IMR-90 (cell line): ENCODE results near the gene ARHGEF3. TPM values are rescaled to one million over a fixed set of nuclear protein-coding genes. Genes with fewer than 3 reads are reported as not detected.

Experiments
- ATAC-seq: fragments of 200-7000 bp; cut with Tn5 transposase; 2 replicates; pipeline ENCODE4 v1.9.1; 2020; ENCODE audit warnings: low read depth, mild to moderate bottlenecking, moderate library complexity
- BruUV-seq: library from RNA; stranded (reverse); fragments of 400-500 nt; replicated peaks from 2 replicates; lab custom pipeline; 2021; lab: Mats Ljungman, UMichigan
- CTCF ChIA-PET: fragments of 300-600 bp; formaldehyde crosslinking; extraction: SDS; loops from one replicate; lab custom pipeline; 2021; ENCODE audit warnings: antibody characterized with exemption; lab: Yijun Ruan, JAX
- POLR2A ChIA-PET: fragments of 300-600 bp; sonication (Branson Sonifier 250); formaldehyde crosslinking; loops from one replicate; lab custom pipeline; 2022; ENCODE audit warnings: antibody characterized with exemption; ENCODE audit not compliant: unreplicated experiment; lab: Charles Lee
- DNase-seq: peaks from one replicate; pipeline ENCODE4 v3.0.0; 2013
- H2AFZ ChIP-seq: replicated peaks from 2 replicates; pipeline ENCODE3; 2013; ENCODE audit warnings: low read length, mild to moderate bottlenecking; ENCODE audit not compliant: poor library complexity
- H2AK5ac ChIP-seq: 2 replicates; pipeline ENCODE4 v1.6.1; 2013; ENCODE audit warnings: low read depth, low read length, inconsistent platforms
- H2AK9ac ChIP-seq: replicated peaks from 2 replicates; pipeline ENCODE3; 2013; ENCODE audit warnings: mild to moderate bottlenecking, low read depth, low read length, moderate library complexity; ENCODE audit not compliant: poor library complexity
- H2BK120ac ChIP-seq: 2 replicates; pipeline ENCODE4 v1.6.1; 2013; ENCODE audit warnings: low read depth, low read length, inconsistent platforms
- H2BK15ac ChIP-seq: 3 replicates; pipeline ENCODE4 v1.6.1; 2013; ENCODE audit warnings: low read depth, low read length, inconsistent platforms
- H2BK20ac ChIP-seq: 2 replicates; pipeline ENCODE4 v1.6.1; 2013; ENCODE audit warnings: low read depth, mild to moderate bottlenecking, inconsistent platforms, low read length, moderate library complexity
- H2BK5ac ChIP-seq: 2 replicates; pipeline ENCODE4 v1.6.1; 2013; ENCODE audit warnings: mild to moderate bottlenecking, low read depth, low read length, inconsistent platforms; ENCODE audit not compliant: poor library complexity, severe bottlenecking
- H3K14ac ChIP-seq: replicated peaks from 2 replicates; pipeline ENCODE4 v1.6.1; 2013; ENCODE audit warnings: low read depth, low read length, inconsistent platforms
- H3K18ac ChIP-seq: 2 replicates; pipeline ENCODE4 v1.6.1; 2013; ENCODE audit warnings: low read depth, low read length, control low read depth
- H3K23ac ChIP-seq: 2 replicates; pipeline ENCODE4 v1.6.1; 2013; ENCODE audit warnings: low read depth, low read length, inconsistent platforms
- H3K27ac ChIP-seq: 2 replicates; pipeline ENCODE4 v1.5.1; 2013; ENCODE audit warnings: mild to moderate bottlenecking, control low read depth, low read length; ENCODE audit not compliant: insufficient read depth
- H3K27me3 ChIP-seq: 2 replicates; pipeline ENCODE4 v1.6.1; 2013; ENCODE audit warnings: low read length; ENCODE audit not compliant: control insufficient read depth, insufficient read depth
- H3K36me3 ChIP-seq: 2 replicates; pipeline ENCODE4 v1.6.1; 2013; ENCODE audit warnings: low read length, mixed read lengths; ENCODE audit not compliant: control insufficient read depth, insufficient read depth
- H3K4ac ChIP-seq: 2 replicates; pipeline ENCODE4 v1.6.1; 2013; ENCODE audit warnings: low read depth, low read length, inconsistent platforms
- H3K4me1 ChIP-seq: 2 replicates; pipeline ENCODE4 v1.6.1; 2013; ENCODE audit warnings: low read length, mixed read lengths; ENCODE audit not compliant: control insufficient read depth, insufficient read depth
- H3K4me2 ChIP-seq: 2 replicates; pipeline ENCODE4 v1.6.1; 2013; ENCODE audit warnings: low read depth, mild to moderate bottlenecking, control low read depth, low read length, moderate library complexity
- H3K4me3 ChIP-seq: 2 replicates; pipeline ENCODE4 v1.5.1; 2013; ENCODE audit warnings: low read depth, mild to moderate bottlenecking, control low read depth, low read length, moderate library complexity; ENCODE audit not compliant: insufficient read depth
- H3K56ac ChIP-seq: 2 replicates; pipeline ENCODE4 v1.6.1; 2013; ENCODE audit warnings: low read length, inconsistent platforms; ENCODE audit not compliant: insufficient read depth; ENCODE audit errors: extremely low read depth
- H3K79me1 ChIP-seq, 2 experiments: 2 replicates each; pipeline ENCODE4 v1.6.1; 2013; ENCODE audit warnings: low read length in 2 of 2, inconsistent platforms in 1 of 2, low read depth in 1 of 2
- H3K9ac ChIP-seq: 2 replicates; pipeline ENCODE4 v1.6.1; 2013; ENCODE audit warnings: low read depth, low read length, control low read depth
- H3K9me1 ChIP-seq: 2 replicates; pipeline ENCODE4 v1.6.1; 2013; ENCODE audit warnings: low read length, inconsistent platforms; ENCODE audit not compliant: insufficient read depth
- H3K9me3 ChIP-seq: 2 replicates; pipeline ENCODE4 v1.6.1; 2013; ENCODE audit warnings: low read length; ENCODE audit not compliant: control insufficient read depth, insufficient read depth
- H4K20me1 ChIP-seq: 2 replicates; pipeline ENCODE4 v1.6.1; 2013; ENCODE audit warnings: low read length, inconsistent platforms; ENCODE audit not compliant: insufficient read depth
- H4K5ac ChIP-seq: 2 replicates; pipeline ENCODE4 v1.6.1; 2013; ENCODE audit warnings: mild to moderate bottlenecking, low read depth, low read length, control low read depth
- H4K8ac ChIP-seq, 2 experiments: 2 replicates each; pipeline ENCODE4 v1.6.1; 2013; ENCODE audit warnings: low read depth in 2 of 2, low read length in 2 of 2, control low read depth in 1 of 2, inconsistent platforms in 1 of 2
- H4K91ac ChIP-seq: 2 replicates; pipeline ENCODE4 v1.6.1; 2013; ENCODE audit warnings: low read depth, low read length, inconsistent platforms; ENCODE audit not compliant: insufficient read depth
- BHLHE40 ChIP-seq: fragments of 150-350 bp; IDR thresholded peaks from 2 replicates; pipeline ENCODE4 v1.6.1; 2016; ENCODE audit warnings: mild to moderate bottlenecking, low read depth, low read length
- CEBPB ChIP-seq: IDR thresholded peaks from 2 replicates; pipeline ENCODE4 v1.6.1; 2012; ENCODE audit warnings: low read depth, low read length, improper control_type of control experiment
- ELK1 ChIP-seq: fragments of 150-350 bp; IDR thresholded peaks from 2 replicates; pipeline ENCODE4 v1.6.1; 2016; ENCODE audit warnings: low read depth, mild to moderate bottlenecking, low read length, moderate library complexity, borderline replicate concordance
- MAFK ChIP-seq: IDR thresholded peaks from 2 replicates; pipeline ENCODE4 v1.6.1; 2012; ENCODE audit warnings: low read depth, low read length, improper control_type of control experiment
- MAZ ChIP-seq: IDR thresholded peaks from 2 replicates; pipeline ENCODE4 v1.6.1; 2012; ENCODE audit warnings: low read depth, mild to moderate bottlenecking, low read length, improper control_type of control experiment, moderate library complexity, borderline replicate concordance
- MXI1 ChIP-seq: IDR thresholded peaks from 2 replicates; pipeline ENCODE4 v1.6.1; 2012; ENCODE audit warnings: low read depth, mild to moderate bottlenecking, low read length, moderate library complexity, borderline replicate concordance
- RAD21 ChIP-seq: IDR thresholded peaks from 2 replicates; pipeline ENCODE4 v1.6.1; 2012; ENCODE audit warnings: low read length, improper control_type of control experiment
- RCOR1 ChIP-seq: IDR thresholded peaks from 2 replicates; pipeline ENCODE4 v1.6.1; 2012; ENCODE audit warnings: mild to moderate bottlenecking, low read length, improper control_type of control experiment; ENCODE audit not compliant: insufficient replicate concordance
- RFX5 ChIP-seq: IDR thresholded peaks from 2 replicates; pipeline ENCODE4 v1.8.0; 2012; ENCODE audit warnings: low read depth, mild to moderate bottlenecking, low read length, moderate library complexity
- SMC3 ChIP-seq: fragments of 150-350 bp; IDR thresholded peaks from 2 replicates; pipeline ENCODE4 v1.6.1; 2016; ENCODE audit warnings: low read depth, mild to moderate bottlenecking, antibody characterized with exemption, low read length, moderate library complexity
- WGBS, 2 experiments: methylation state at CpG; one replicate each; pipeline versions ENCODE4 v1.1.5 to v1.1.7; 2013; ENCODE audit warnings: missing lambda C conversion rate in 2 of 2; ENCODE audit not compliant: insufficient read length in 1 of 2; ENCODE audit errors: extremely low coverage in 2 of 2; 5-methylcytosine and 5-hydroxymethylcytosine counted together
- dilution Hi-C: fragments of 300-500 bp; cut with HindIII; formaldehyde crosslinking; loops from one replicate; pipeline ENCODE4 v1.14.3; 2018; ENCODE audit warnings: low sequenced_read_pairs; ENCODE audit not compliant: unreplicated experiment
- in situ Hi-C: fragments of 300-500 bp; cut with MboI; formaldehyde crosslinking; loops from 3 replicates; pipeline ENCODE4 v1.14.3; 2019; ENCODE audit warnings: low sequenced_read_pairs, inconsistent platforms, mixed read lengths
- intact Hi-C: fragments of 100-400 bp; cut with micrococcal nuclease; formaldehyde crosslinking; loops from 2 replicates; pipeline ENCODE4 v1.10.0; 2022
- polyA plus RNA-seq, 3 experiments: library from polyadenylated mRNA; depleted of rRNA; stranded (reverse); fragments of >200 nt; gene quantifications; 2 replicates each; pipeline ENCODE4 v1.2.3, GENCODE V29; 2012; ENCODE audit warnings: low replicate concordance in 1 of 3
- total RNA-seq: library from RNA; depleted of rRNA; stranded (reverse); fragments of >200 nt; gene quantifications from 2 replicates; pipeline ENCODE4 v1.2.3, GENCODE V29; 2012

ARHGEF3 gene
- total and polyA plus RNA-seq, 2 of the 4 experiments (the other 2 are of a cell fraction): 2.1 to 2.3 TPM

GRCh38 chr3:56772952-56773938 lies 28.5 kb downstream of the ARHGEF3 start:
- no peak overlapping the region for H3K18ac ChIP-seq
- POLR2A ChIA-PET: no interaction called here
- dilution Hi-C loops (no loop called here), intact Hi-C loops (no loop called here), in situ Hi-C loops (no loop called here)
- H2AK9ac ChIP-seq: no peak overlapping the region
- H3K4me2 ChIP-seq: no peak overlapping the region
- no peaks in the 10 kb centered on the region; the same call in 1 of the 2 replicates for H3K27me3 ChIP-seq
- no peaks in the 10 kb centered on the region for H4K20me1 ChIP-seq
- no peaks in the 10 kb centered on the region for H3K79me1 ChIP-seq
- H3K14ac ChIP-seq: no peak overlapping the region
- no peak overlapping the region for H4K91ac ChIP-seq
- H3K23ac ChIP-seq: no peak overlapping the region
- H3K4ac ChIP-seq: no peak overlapping the region
- H3K4me1 ChIP-seq: peaks cover 4% of the 10 kb centered on the region; the same call in 1 of the 2 replicates
- no peak overlapping the region for H4K5ac ChIP-seq
- no peak overlapping the region for H2BK120ac ChIP-seq
- H2AK5ac ChIP-seq: no peak overlapping the region
- no peaks in the 10 kb centered on the region; the same call in 1 of the 2 replicates for H3K9me1 ChIP-seq
- WGBS, 2 experiments: 100% methylated on average over 1 of the region's 16 CpGs; no CpG with 5 or more reads in 1 of the 2 experiments
- no peak for TF ChIP-seq MAZ
- TF ChIP-seq ELK1: no peak
- no peak for TF ChIP-seq MXI1
- TF ChIP-seq RAD21: no peak
- no peak for TF ChIP-seq RCOR1
- TF ChIP-seq CEBPB: no peak
- no peak for TF ChIP-seq BHLHE40
- TF ChIP-seq MAFK: no peak
- TF ChIP-seq SMC3: no peak
- TF ChIP-seq RFX5: no peak
- H3K9ac ChIP-seq: no peak overlapping the region
- H2BK5ac ChIP-seq: no peak overlapping the region
- no peak overlapping the region for H2BK15ac ChIP-seq
- no peak overlapping the region for H3K56ac ChIP-seq
- DNase-seq: no peak
- no peaks in the 10 kb centered on the region for H3K36me3 ChIP-seq
- no peak for ATAC-seq
- H4K8ac ChIP-seq: no peak overlapping the region
- H3K4me3 ChIP-seq: no peak overlapping the region
- H2AFZ ChIP-seq: no peak overlapping the region
- H2BK20ac ChIP-seq: no peak overlapping the region
- no peak overlapping the region for H3K27ac ChIP-seq
- BruUV-seq: no TSS peak
- CTCF ChIA-PET: no interaction called here
- H3K9me3 ChIP-seq: no peaks in the 10 kb centered on the region
